SJCRH30 (cell line): Measurements from ENCODE around the gene PFKFB3. TPM values are rescaled to one million over a fixed set of nuclear protein-coding genes. Genes with fewer than 3 reads are reported as not detected.
"Not testable (repeated sequence)": the region's sequence is repeated elsewhere in the genome, so short reads cannot be mapped to it uniquely, and the experiment has no call there.

Experiments
- DNase-seq, 2 experiments: peaks; one replicate each; pipeline ENCODE4 v3.0.0-alpha.2; 2015 to 2020
- H3K27ac ChIP-seq: fragments of 250-450 bp; sonication (Bioruptor Pico); 2 replicates; pipeline ENCODE4 v1.5.1; 2020; ENCODE audit warnings: mild to moderate bottlenecking, moderate library complexity
- H3K27me3 ChIP-seq: fragments of 250-450 bp; sonication (Bioruptor Pico); 2 replicates; pipeline ENCODE4 v1.5.1; 2020; ENCODE audit warnings: mild to moderate bottlenecking, moderate library complexity
- H3K36me3 ChIP-seq: fragments of 250-450 bp; sonication (Bioruptor Pico); 2 replicates; pipeline ENCODE4 v1.5.1; 2020; ENCODE audit warnings: mild to moderate bottlenecking, moderate library complexity
- H3K4me1 ChIP-seq: fragments of 250-450 bp; sonication (Bioruptor Pico); 2 replicates; pipeline ENCODE4 v1.5.1; 2020; ENCODE audit warnings: mild to moderate bottlenecking, moderate library complexity
- H3K4me3 ChIP-seq: fragments of 250-450 bp; sonication (Bioruptor Pico); 2 replicates; pipeline ENCODE4 v1.5.1; 2020; ENCODE audit warnings: mild to moderate bottlenecking, moderate library complexity
- H3K9me3 ChIP-seq: fragments of 250-450 bp; sonication (Bioruptor Pico); replicated peaks from 2 replicates; pipeline ENCODE4 v1.5.1; 2020; ENCODE audit warnings: mild to moderate bottlenecking, moderate library complexity
- total RNA-seq: library from RNA; depleted of rRNA; stranded (reverse); fragments of >200 nt; shearing (Covaris generic); gene quantifications from 2 replicates; pipeline ENCODE4 v1.2.3, GENCODE V29; 2014; rRNA removed

PFKFB3 gene
- total RNA-seq, result 11.0 and 11.2 TPM in 2 replicates

DNA sequence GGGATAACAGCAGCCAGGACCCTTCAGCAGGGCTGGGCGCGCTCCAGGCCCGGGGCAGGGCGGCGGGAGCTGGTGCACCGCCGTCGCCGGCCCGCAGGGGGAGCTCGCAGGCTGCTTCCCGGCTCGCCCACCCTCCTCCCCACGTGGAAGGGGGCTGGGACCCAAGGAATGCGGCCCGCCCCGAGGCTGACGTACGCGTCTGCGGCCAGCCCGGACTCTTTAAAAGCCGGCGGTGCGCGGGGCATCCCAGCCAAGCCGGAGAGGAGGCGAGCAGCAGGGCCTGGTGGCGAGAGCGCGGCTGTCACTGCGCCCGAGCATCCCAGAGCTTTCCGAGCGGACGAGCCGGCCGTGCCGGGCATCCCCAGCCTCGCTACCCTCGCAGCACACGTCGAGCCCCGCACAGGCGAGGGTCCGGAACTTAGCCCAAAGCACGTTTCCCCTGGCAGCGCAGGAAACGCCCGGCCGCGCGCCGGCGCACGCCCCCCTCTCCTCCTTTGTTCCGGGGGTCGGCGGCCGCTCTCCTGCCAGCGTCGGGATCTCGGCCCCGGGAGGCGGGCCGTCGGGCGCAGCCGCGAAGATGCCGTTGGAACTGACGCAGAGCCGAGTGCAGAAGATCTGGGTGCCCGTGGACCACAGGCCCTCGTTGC lies at the start of gene PFKFB3:
Gene PFKFB3, plus strand, starts transcription at position 249 of the 647 bp plus-strand sequence. Its CDS starts 329 bp downstream, at position 578.
- peak; percentile 91 to 92 for DNase-seq

DNA sequence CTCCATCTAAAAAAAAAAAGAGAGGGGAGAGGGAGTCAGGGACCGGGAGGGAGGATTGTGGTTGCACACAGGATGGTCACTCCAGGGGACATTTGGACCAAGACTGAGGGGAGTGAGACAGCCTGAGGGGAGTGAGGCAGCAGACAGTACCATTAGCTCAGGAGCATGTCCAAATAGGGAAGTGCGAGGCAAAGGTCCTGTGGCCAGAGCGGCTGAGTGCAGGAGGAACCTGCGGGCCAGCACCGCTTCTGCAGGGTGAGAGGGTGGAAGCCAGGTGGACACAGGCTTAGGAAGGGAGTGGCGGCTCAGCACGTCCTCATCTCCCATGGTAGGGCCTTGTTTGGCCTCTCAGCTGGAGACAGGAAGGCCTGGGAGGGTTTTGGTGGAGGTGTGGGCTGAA lies 48.9 kb upstream of the PFKFB3 start:
- DNase-seq, result no peak
- Histone ChIP-seq H3K36me3 (no peaks in the 10 kb centered on the region), H3K27me3 (no peaks in the 10 kb centered on the region), H3K4me1 (peaks cover 3% of the 10 kb centered on the region; the same call in 1 of the 2 replicates), H3K9me3 (no peaks in the 10 kb centered on the region), H3K4me3 (no peak overlapping the region), H3K27ac (no peak overlapping the region)

More for the DNA sequence above, at the start of gene PFKFB3:
- Histone ChIP-seq H3K27ac (peak within 1 kb of the TSS; percentile 60), H3K4me3 (peak within 1 kb of the TSS; percentile 79), H3K9me3 (no peaks in the 10 kb centered on the region), H3K27me3 (no peaks in the 10 kb centered on the region), H3K36me3 (no peaks in the 10 kb centered on the region), H3K4me1 (no peaks in the 10 kb centered on the region)

DNA sequence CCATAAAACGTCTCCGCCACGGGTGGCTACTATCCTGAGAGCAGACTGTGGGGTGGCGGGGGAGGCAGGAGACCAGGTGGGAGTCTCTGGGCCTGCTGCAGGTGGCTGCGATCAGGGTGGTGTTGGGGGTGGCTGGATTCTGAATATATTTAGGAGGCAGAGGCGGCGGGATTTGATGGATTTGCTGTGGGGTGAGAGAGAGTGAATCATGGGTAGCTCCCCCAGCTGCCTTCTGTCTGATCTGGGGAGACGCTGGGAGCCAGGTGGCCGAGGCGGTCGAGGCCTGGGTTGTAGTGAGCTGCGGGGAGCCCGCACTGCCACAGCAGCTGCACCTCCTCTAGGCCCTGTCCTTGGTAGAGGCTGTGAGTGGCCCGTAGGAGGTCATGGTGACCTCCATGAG lies 48.2 kb upstream of the PFKFB3 start:
- H3K9me3 ChIP-seq, result no peaks in the 10 kb centered on the region
- peak overlapping the region; percentile 48 for H3K27ac ChIP-seq
- no peaks in the 10 kb centered on the region for H3K36me3 ChIP-seq
- peak; percentile 70 to 76 for DNase-seq
- H3K27me3 ChIP-seq, result no peaks in the 10 kb centered on the region
- no peak overlapping the region for H3K4me3 ChIP-seq
- H3K4me1 ChIP-seq, result peaks cover 3% of the 10 kb centered on the region; the same call in 1 of the 2 replicates

DNA sequence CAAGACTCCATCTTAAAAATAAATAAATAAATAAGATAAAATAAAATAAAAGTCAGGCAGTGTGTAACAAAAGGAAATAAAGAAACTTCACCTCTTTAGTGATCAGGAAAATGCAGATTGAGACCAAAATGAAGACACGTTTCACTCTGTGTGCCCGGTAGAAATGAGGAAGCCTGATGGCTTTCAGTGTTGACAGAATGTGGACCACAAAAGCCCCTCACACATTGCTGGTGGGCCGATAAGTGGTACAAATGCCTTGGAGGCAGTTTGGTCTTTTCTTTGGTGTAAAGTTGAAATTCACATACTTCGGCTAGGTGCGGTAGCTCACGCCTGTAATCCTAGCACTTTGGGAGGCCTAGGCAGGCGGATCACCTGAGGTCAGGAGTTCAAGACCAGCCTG lies 44.5 kb upstream of the PFKFB3 start:
- Histone ChIP-seq H3K27me3 (no peaks in the 10 kb centered on the region), H3K4me3 (no peak overlapping the region), H3K36me3 (no peaks in the 10 kb centered on the region), H3K4me1 (peaks cover 3% of the 10 kb centered on the region; the same call in 1 of the 2 replicates), H3K27ac (no peak overlapping the region), H3K9me3 (no peaks in the 10 kb centered on the region)
- DNase-seq, result no peak

DNA sequence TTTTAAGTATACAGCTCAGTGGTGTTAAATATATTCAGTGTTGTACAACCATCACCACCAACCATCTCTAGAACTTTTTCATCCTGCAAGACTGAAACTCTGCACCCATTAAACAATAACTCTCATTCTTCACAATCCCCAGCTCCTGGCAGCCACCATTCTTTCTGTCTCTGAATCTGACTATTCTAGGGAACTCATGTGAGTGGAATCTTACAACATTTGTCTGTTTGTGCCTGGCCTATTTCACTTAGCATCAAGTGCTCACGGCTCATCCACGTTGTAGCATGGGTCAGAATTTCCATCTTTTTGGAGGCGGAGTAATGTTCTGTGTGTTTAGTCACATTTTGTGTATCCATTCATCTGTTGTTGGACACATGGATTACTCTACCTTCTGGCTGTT lies 40.8 kb upstream of the PFKFB3 start:
- Histone ChIP-seq H3K9me3 (no peaks in the 10 kb centered on the region), H3K36me3 (no peaks in the 10 kb centered on the region), H3K27ac (no peak overlapping the region), H3K4me1 (0 out of 2 replicates have a peak, but pooled peaks cover 3% of the 10 kb centered on the region), H3K4me3 (no peak overlapping the region), H3K27me3 (no peaks in the 10 kb centered on the region)
- DNase-seq, result no peak

DNA sequence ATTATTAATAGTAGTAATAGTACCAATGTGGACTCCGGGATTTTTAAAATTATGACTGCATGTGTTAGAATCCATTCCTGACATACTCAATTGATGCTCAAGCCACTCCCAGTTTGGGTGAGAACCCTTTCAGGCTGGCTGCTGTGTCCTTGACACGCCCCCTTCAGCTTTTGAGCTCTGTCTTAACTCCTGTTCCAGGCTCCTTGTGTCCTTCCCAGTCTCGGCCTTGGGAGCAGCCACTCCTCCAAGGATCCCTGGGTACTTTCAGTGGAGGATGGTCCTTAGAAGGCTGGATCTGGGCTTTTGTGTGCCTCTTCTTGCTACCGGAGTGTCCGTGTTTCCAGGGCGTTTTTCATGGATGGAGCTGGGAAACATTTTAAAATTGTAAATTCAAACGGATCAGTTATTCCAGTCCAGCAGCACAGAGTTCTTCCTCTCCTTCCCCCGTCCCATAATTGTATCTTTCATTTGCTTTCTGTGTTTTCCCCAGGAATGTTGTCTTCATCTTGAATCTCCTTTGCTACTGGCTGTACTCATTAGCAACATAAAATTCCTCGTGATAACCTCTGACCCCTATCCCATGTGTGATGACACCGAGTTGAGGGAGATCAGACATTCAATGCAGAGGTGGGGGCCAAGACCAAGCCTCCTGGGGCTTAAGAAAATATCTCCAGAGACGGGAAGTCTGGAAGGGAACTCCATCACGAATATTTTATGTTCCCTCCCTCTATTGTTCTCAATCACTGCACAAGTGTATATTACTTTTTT lies 40.0 kb upstream of the PFKFB3 start:
- Histone ChIP-seq H3K27me3 (no peaks in the 10 kb centered on the region), H3K27ac (no peak overlapping the region), H3K4me1 (0 out of 2 replicates have a peak, but pooled peaks cover 3% of the 10 kb centered on the region), H3K9me3 (no peaks in the 10 kb centered on the region), H3K36me3 (no peaks in the 10 kb centered on the region), H3K4me3 (peak overlapping the region; percentile 67)
- no peak for DNase-seq

DNA sequence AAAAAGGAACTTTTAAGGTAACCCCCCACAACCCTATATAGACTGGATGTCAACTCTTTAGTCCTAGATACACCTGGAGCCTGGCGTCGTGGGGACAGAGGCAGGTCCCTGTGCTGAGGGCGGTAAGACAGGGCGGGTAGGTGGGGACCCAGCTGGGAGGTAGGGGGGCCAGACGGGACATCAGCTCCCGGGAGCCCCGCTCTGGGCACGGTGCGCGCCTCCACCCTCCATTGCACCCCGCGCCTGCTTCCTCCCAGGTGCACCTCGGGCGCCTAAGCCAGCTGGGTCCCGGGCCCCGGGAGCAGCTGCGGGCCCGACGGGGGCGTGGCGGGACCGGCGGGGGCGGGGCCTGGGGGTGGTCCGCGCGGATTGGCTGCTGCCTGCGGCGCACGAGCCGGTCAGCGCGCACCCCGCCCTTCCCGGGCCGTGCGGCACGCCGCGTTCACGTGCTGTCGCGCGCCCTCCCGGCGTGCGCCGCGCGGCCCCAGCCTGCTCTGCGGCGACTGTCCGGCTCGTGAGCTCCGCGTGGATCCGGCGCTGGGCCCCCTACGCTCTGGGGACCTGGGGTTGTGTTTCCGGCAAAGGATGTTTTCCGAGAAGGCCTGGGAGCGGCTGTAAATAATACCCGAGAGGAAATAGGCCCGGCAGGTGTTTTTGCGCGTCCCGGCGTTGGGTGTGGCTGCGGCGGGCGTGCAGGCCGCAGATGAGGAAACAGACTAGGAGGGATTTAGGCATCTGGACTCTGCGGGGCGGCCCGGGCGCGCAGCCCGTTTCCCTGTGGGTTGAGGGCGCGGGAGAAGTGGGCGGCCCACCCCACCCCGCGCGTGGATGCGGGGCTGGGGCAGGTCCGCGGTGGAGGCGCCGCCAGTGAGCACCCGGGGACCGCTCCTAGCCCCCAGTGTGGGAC lies 39.1 kb upstream of the PFKFB3 start:
- H3K27me3 ChIP-seq, result no peaks in the 10 kb centered on the region
- no peaks in the 10 kb centered on the region for H3K36me3 ChIP-seq
- H3K9me3 ChIP-seq, result no peaks in the 10 kb centered on the region
- H3K27ac ChIP-seq, result peak overlapping the region; percentile 68
- H3K4me1 ChIP-seq, result 0 out of 2 replicates have a peak, but pooled peaks cover 3% of the 10 kb centered on the region
- peak overlapping the region; percentile 67 for H3K4me3 ChIP-seq
- DNase-seq, result peak; percentile 74 to 81

DNA sequence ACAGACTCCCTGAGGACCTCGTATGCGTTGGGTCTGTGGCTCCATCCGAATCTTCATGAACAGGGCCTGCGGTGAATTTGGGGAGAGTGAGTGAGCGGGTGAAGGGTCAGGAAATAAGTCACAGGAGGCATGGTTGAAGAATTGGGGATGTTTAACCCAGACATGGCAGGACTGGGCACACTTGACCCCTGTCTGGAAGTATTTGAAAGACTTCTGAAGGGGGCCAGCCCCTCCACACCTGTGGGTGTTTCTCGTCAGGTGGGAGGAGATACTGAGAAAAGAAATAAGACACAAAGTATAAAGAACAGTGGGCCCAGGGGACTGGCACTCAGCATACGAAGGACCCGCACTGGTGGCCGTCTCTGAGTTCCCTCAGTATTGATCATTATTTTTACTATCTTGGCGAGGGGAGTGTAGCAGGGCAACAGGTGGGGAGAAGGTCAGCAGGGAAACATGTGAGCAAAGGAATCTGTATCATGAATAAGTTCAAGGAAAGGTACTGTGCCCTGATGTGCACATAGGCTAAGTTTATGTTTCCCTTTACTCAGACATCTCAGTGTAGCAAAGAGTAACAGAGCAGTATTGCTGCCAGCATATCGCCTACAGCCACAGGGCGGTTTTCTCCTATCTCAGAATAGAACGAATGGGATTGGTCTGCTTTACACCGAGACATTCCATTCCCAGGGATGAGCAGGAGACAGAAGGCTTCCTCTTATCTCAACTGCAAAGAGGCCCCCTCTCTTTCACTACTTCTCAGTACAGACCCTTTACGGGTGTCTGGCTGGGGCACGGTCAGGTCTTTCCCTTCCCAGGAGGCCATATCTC lies 38.2 kb upstream of the PFKFB3 start:
- H3K9me3 ChIP-seq, result no peaks in the 10 kb centered on the region
- no peak for DNase-seq
- H3K36me3 ChIP-seq, result no peaks in the 10 kb centered on the region
- no peaks in the 10 kb centered on the region for H3K27me3 ChIP-seq
- peak overlapping the region; percentile 68 for H3K27ac ChIP-seq
- peak overlapping the region; percentile 67 for H3K4me3 ChIP-seq
- H3K4me1 ChIP-seq, result 0 out of 2 replicates have a peak, but pooled peaks cover 3% of the 10 kb centered on the region

DNA sequence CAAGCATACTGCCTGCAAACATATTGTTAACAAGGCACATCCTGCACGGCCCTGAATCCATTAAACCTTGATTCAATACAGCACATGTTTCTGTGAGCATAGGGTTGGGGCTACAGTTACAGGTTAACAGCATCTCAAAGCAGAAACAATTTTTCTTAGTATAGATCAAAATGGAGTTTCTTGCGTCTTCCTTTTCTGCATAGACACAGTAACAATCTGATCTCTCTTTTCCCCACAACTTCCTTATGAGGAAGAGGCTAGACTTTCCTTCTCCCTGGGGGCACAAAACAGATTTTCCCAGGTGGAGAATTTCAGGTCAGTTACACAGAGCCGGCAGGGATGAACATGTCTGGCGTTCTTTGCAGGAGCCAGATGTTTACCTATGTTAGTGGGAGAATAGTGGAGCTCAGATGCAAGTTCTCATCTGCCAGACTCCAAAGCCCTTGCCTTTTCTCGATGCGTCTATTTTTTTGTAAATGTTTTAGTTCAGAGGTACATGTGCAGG lies 37.5 kb upstream of the PFKFB3 start:
- no peaks in the 10 kb centered on the region for H3K9me3 ChIP-seq
- no peaks in the 10 kb centered on the region for H3K36me3 ChIP-seq
- no peaks in the 10 kb centered on the region for H3K27me3 ChIP-seq
- no peak for DNase-seq
- no peak overlapping the region for H3K27ac ChIP-seq
- 0 out of 2 replicates have a peak, but pooled peaks cover 5% of the 10 kb centered on the region for H3K4me1 ChIP-seq
- H3K4me3 ChIP-seq, result no peak overlapping the region

DNA sequence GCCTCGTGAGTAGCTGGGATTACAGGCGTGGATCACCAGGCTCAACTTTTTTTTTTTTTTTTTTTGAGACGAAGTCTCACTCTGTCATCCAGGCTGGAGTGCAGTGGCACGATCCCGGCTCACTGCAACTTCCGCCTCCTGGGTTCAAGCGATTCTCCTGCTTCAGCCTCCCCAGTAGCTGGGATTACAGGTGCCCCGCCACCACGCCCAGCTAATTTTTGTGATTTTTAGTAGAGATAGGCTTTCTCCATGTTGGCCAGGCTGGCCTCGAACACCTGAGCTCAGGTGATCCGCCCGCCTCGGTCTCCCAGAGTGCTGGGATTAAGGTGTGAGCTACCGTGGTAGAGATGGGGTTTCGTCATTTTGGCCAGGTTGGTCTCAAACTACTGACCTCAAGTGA lies 36.8 kb upstream of the PFKFB3 start:
- H3K9me3 ChIP-seq, H3K27me3 ChIP-seq, H3K36me3 ChIP-seq, H3K4me3 ChIP-seq, H3K27ac ChIP-seq, H3K4me1 ChIP-seq, DNase-seq: not testable (repeated sequence)

DNA sequence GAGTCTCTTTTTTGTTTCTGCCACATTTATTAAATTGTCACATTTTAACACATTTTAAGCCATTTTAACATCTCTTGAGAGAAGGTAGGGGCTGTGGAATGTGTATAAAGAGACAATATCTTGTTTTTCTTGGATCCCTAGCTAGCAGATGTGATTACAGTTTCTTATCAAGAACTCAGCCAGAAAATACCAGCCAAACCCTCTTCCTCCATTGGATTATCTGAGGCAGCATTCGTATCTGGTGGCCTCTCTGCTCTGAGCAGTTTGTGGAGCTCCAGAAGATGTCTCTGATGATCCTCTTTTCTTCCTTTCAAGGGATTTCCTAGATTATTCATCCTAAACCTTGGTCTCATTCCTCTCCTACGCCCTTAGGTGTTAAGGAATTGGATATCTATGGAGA lies 35.3 kb upstream of the PFKFB3 start:
- Histone ChIP-seq H3K36me3 (no peaks in the 10 kb centered on the region), H3K27ac (no peak overlapping the region), H3K4me3 (no peak overlapping the region), H3K27me3 (no peaks in the 10 kb centered on the region), H3K9me3 (no peaks in the 10 kb centered on the region), H3K4me1 (0 out of 2 replicates have a peak, but pooled peaks cover 5% of the 10 kb centered on the region)
- no peak for DNase-seq

DNA sequence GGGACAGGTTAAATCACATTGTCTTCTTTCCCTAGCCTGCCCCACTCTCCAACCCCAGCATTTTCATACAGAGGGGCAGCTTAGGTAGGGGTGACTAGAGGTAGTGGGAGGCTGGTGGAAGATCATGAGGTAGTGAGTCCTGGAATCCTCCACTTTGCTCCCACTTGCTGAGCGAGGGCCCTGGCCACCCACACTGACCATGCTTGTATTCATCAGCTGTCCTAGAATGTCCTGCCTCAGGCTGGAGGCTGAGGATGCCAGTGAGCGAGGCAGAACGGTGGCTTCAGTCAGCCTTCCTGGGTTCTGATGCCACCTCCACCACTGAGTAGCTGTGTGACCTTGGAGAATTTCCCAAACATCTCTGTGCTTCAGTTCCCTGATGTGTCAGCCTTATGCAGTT lies 34.6 kb upstream of the PFKFB3 start:
- Histone ChIP-seq H3K27me3 (no peaks in the 10 kb centered on the region), H3K4me1 (0 out of 2 replicates have a peak, but pooled peaks cover 5% of the 10 kb centered on the region), H3K36me3 (no peaks in the 10 kb centered on the region), H3K9me3 (no peaks in the 10 kb centered on the region), H3K4me3 (no peak overlapping the region), H3K27ac (no peak overlapping the region)
- DNase-seq, result no peak

DNA sequence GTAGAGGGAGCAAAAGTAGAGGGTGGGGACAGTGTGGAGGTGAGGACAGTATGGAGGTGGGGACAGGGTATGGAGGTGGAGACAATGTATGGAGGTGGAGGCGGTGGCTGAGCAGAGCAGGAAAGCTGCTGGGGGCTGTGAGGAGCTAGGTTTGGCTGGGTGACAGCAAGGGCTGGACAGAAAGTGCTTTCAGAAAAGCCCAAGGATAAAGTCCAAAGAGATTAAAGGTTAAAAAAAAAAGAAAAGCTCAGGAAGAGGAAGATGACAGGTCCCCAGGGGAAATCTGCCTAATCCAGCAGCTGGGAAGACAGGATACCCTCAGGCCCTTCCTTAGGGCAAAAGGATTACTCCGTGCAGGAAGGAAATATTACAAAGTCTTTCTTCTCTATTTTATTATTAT lies 32.1 kb upstream of the PFKFB3 start:
- no peaks in the 10 kb centered on the region for H3K9me3 ChIP-seq
- H3K27me3 ChIP-seq, result no peaks in the 10 kb centered on the region
- no peak overlapping the region for H3K27ac ChIP-seq
- H3K4me1 ChIP-seq, result 0 out of 2 replicates have a peak, but pooled peaks cover 2% of the 10 kb centered on the region
- H3K4me3 ChIP-seq, result no peak overlapping the region
- no peaks in the 10 kb centered on the region for H3K36me3 ChIP-seq
- DNase-seq, result no peak
